Bronchial epithelial cell (primary cell): ENCODE results near the gene TRIM49D1. TPM values are rescaled to one million over a fixed set of nuclear protein-coding genes. Genes with fewer than 3 reads are reported as not detected.

Source experiments
- total RNA-seq: library from RNA; depleted of rRNA; stranded (reverse); fragments of >200 nt; gene quantifications from 2 replicates; pipeline ENCODE4 v1.2.1, GENCODE V29; 2014

Gene TRIM49D1
- total RNA-seq, 1 donor from 2014 or later: not detected

Other genes with a start within 250 kb of the TRIM49D1 start
- gene TRIM77, start 211.9 kb downstream of the TRIM49D1 start, total RNA-seq: not detected in 2 replicates
- gene TRIM49, start 113.7 kb downstream of the TRIM49D1 start, total RNA-seq: not detected in 2 replicates
- not detected in 2 replicates for gene TRIM64B, start 43.8 kb downstream of the TRIM49D1 start, total RNA-seq
- gene TRIM49D2, start 1.8 kb upstream of the TRIM49D1 start, total RNA-seq: not detected in 2 replicates
- gene TRIM64, start 43.8 kb upstream of the TRIM49D1 start, total RNA-seq: not detected in 2 replicates
- not detected in 2 replicates for gene TRIM49C, start 108.9 kb upstream of the TRIM49D1 start, total RNA-seq
- not detected in 2 replicates for gene UBTFL1, start 163.7 kb upstream of the TRIM49D1 start, total RNA-seq
- not detected in 2 replicates for gene NAALAD2, start 212.4 kb upstream of the TRIM49D1 start, total RNA-seq